Activated CD4-positive, alpha-beta memory T cell treated with anti-CD3 and anti-CD28 coated beads for 36 hours (primary cell): ENCODE measurements around the gene AVPR1B. TPM values are rescaled to one million over a fixed set of nuclear protein-coding genes. Genes with fewer than 3 reads are reported as not detected.

ENCODE experiments used
- CTCF ChIA-PET: fragments of 350-600 bp; sonication (Branson Sonifier 250); formaldehyde crosslinking; loops from one replicate; lab custom pipeline; 2021; ENCODE audit warnings: antibody characterized with exemption, inconsistent platforms; lab: Charles Lee
- POLR2A ChIA-PET: fragments of 350-600 bp; sonication (Branson Sonifier 250); formaldehyde crosslinking; loops from one replicate; lab custom pipeline; 2021; ENCODE audit warnings: antibody characterized with exemption; lab: Charles Lee
- DNase-seq: peaks from one replicate; pipeline ENCODE4 v3.0.0-alpha.2; 2020
- H3K27ac Mint-ChIP-seq: one replicate; pipeline ENCODE4 v1.8.0; 2021; ENCODE audit warnings: mixed read lengths
- H3K27me3 Mint-ChIP-seq: one replicate; pipeline ENCODE4 v1.8.0; 2021; ENCODE audit warnings: mixed read lengths
- H3K36me3 Mint-ChIP-seq: one replicate; pipeline ENCODE4 v1.8.0; 2021; ENCODE audit warnings: mixed read lengths
- H3K4me1 Mint-ChIP-seq: one replicate; pipeline ENCODE4 v1.8.0; 2021; ENCODE audit warnings: low read depth, mixed read lengths
- H3K4me3 Mint-ChIP-seq: one replicate; pipeline ENCODE4 v1.8.0; 2021; ENCODE audit warnings: mild to moderate bottlenecking, mixed read lengths
- H3K9me3 Mint-ChIP-seq: one replicate; pipeline ENCODE4 v1.8.0; 2021; ENCODE audit warnings: mixed read lengths
- intact Hi-C: fragments of 100-400 bp; cut with micrococcal nuclease; formaldehyde crosslinking; loops from one replicate; pipeline ENCODE4 v1.15.1; 2023
- total RNA-seq, 2 experiments: library from RNA; stranded (reverse); gene quantifications; one replicate each; pipeline ENCODE4 v1.2.3, GENCODE V29; 2021

Gene AVPR1B
- total RNA-seq, 2 experiments from 2014 or later = not detected

GRCh38 chr1:206110820-206111219, 6.4 kb downstream of the AVPR1B start:
- CTCF ChIA-PET = interaction anchor here (0.9 to 10.4 kb wide), 5 partner anchors 68 to 193 kb away, joined by 3 to 298 read pairs (median 5); no protein-coding TSS in a partner anchor
- Mint-ChIP-seq H3K36me3 (no peaks in the 10 kb centered on the region), H3K9me3 (no peaks in the 10 kb centered on the region), H3K4me1 (no peaks in the 10 kb centered on the region), H3K27me3 (peaks cover 2% of the 10 kb centered on the region), H3K4me3 (no peak overlapping the region), H3K27ac (no peak overlapping the region)
- intact Hi-C loops = no loop called here
- POLR2A ChIA-PET = no interaction called here
- no peak for DNase-seq

- H3K27ac Mint-ChIP-seq = no peak overlapping the region
- H3K4me1 Mint-ChIP-seq = no peaks in the 10 kb centered on the region
- no peaks in the 10 kb centered on the region for H3K9me3 Mint-ChIP-seq
- ChIA-PET POLR2A (no interaction called here), CTCF (interaction anchor here (0.5 to 10.4 kb wide), 5 partner anchors 18 to 192 kb away, joined by 3 to 298 read pairs (median 9); no protein-coding TSS in a partner anchor)
- DNase-seq = no peak
- H3K4me3 Mint-ChIP-seq = no peak overlapping the region
- no peaks in the 10 kb centered on the region for H3K27me3 Mint-ChIP-seq
- intact Hi-C loops = no loop called here
- H3K36me3 Mint-ChIP-seq = no peaks in the 10 kb centered on the region
These were observed 7.0 kb downstream of the AVPR1B start for GRCh38 chr1:206110161-206110560.

- intact Hi-C loops = no loop called here
- no peaks in the 10 kb centered on the region for H3K9me3 Mint-ChIP-seq
- no peaks in the 10 kb centered on the region for H3K4me1 Mint-ChIP-seq
- CTCF ChIA-PET = interaction anchor here (0.5 to 10.4 kb wide), 5 partner anchors 18 to 191 kb away, joined by 3 to 298 read pairs (median 9); no protein-coding TSS in a partner anchor
- POLR2A ChIA-PET = no interaction called here
- no peaks in the 10 kb centered on the region for H3K36me3 Mint-ChIP-seq
- no peaks in the 10 kb centered on the region for H3K27me3 Mint-ChIP-seq
- no peak overlapping the region for H3K4me3 Mint-ChIP-seq
- H3K27ac Mint-ChIP-seq = no peak overlapping the region
- no peak for DNase-seq
These were observed 7.5 kb downstream of the AVPR1B start for GRCh38 chr1:206109718-206110117.

- no peaks in the 10 kb centered on the region for H3K9me3 Mint-ChIP-seq
- no peak for DNase-seq
- no peaks in the 10 kb centered on the region for H3K27me3 Mint-ChIP-seq
- no peak overlapping the region for H3K4me3 Mint-ChIP-seq
- ChIA-PET CTCF (interaction anchor here (0.9 to 10.4 kb wide), 10 partner anchors 16 to 450 kb away, joined by 3 to 298 read pairs (median 6); no protein-coding TSS in a partner anchor), POLR2A (no interaction called here)
- intact Hi-C loops = no loop called here
- H3K4me1 Mint-ChIP-seq = no peaks in the 10 kb centered on the region
- H3K27ac Mint-ChIP-seq = no peak overlapping the region
- H3K36me3 Mint-ChIP-seq = no peaks in the 10 kb centered on the region
These were observed 8.6 kb downstream of the AVPR1B start for GRCh38 chr1:206108635-206109034.

GRCh38 chr1:206107168-206107544, 10.0 kb downstream of the AVPR1B start:
- POLR2A ChIA-PET = interaction anchor here (1.4 kb wide), 1 partner anchor 123 kb away, joined by 3 read pairs; no protein-coding TSS in a partner anchor
- H3K27me3 Mint-ChIP-seq = no peaks in the 10 kb centered on the region
- no peaks in the 10 kb centered on the region for H3K4me1 Mint-ChIP-seq
- DNase-seq = no peak
- H3K36me3 Mint-ChIP-seq = no peaks in the 10 kb centered on the region
- no peak overlapping the region for H3K4me3 Mint-ChIP-seq
- no peak overlapping the region for H3K27ac Mint-ChIP-seq
- CTCF ChIA-PET = interaction anchor here (1.0 to 10.4 kb wide), 16 partner anchors 10 to 475 kb away, joined by 3 to 298 read pairs (median 8); partner anchors contain the start of gene ELK4
- intact Hi-C loops = no loop called here
- no peaks in the 10 kb centered on the region for H3K9me3 Mint-ChIP-seq

- intact Hi-C loops = loop anchor here (1.0 kb wide), 4 partner anchors 76 to 315 kb away; no protein-coding TSS in a partner anchor
- H3K4me1 Mint-ChIP-seq = no peaks in the 10 kb centered on the region
These were observed 10.6 kb downstream of the AVPR1B start for GRCh38 chr1:206106328-206107167.

GRCh38 chr1:206105464-206105995, 11.7 kb downstream of the AVPR1B start:
- POLR2A ChIA-PET = interaction anchor here (1.4 kb wide), 1 partner anchor 121 kb away, joined by 3 read pairs; no protein-coding TSS in a partner anchor
- CTCF ChIA-PET = interaction anchor here (0.6 to 10.4 kb wide), 27 partner anchors 11 to 515 kb away, joined by 3 to 298 read pairs (median 5); partner anchors contain the start of gene AVPR1B
- peaks cover 2% of the 10 kb centered on the region for H3K27me3 Mint-ChIP-seq
- intact Hi-C loops = no loop called here
- H3K27ac Mint-ChIP-seq = no peak overlapping the region
- H3K9me3 Mint-ChIP-seq = no peaks in the 10 kb centered on the region
- no peaks in the 10 kb centered on the region for H3K36me3 Mint-ChIP-seq
- no peak overlapping the region for H3K4me3 Mint-ChIP-seq
- H3K4me1 Mint-ChIP-seq = no peaks in the 10 kb centered on the region
- no peak for DNase-seq

More at GRCh38 chr1:206106328-206107167, 10.6 kb downstream of the AVPR1B start:
- H3K36me3 Mint-ChIP-seq = no peaks in the 10 kb centered on the region
- DNase-seq = peak; percentile 85
- no peak overlapping the region for H3K27ac Mint-ChIP-seq
- ChIA-PET POLR2A (interaction anchor here (1.4 kb wide), 1 partner anchor 122 kb away, joined by 3 read pairs; no protein-coding TSS in a partner anchor), CTCF (interaction anchor here (0.6 to 10.4 kb wide), 34 partner anchors 9 to 516 kb away, joined by 3 to 298 read pairs (median 4); partner anchors contain the start of genes AVPR1B and ELK4)
- H3K27me3 Mint-ChIP-seq = no peaks in the 10 kb centered on the region
- no peak overlapping the region for H3K4me3 Mint-ChIP-seq
- H3K9me3 Mint-ChIP-seq = no peaks in the 10 kb centered on the region

GRCh38 chr1:206103979-206104378, 13.2 kb downstream of the AVPR1B start:
- H3K9me3 Mint-ChIP-seq = no peaks in the 10 kb centered on the region
- H3K4me1 Mint-ChIP-seq = no peaks in the 10 kb centered on the region
- intact Hi-C loops = no loop called here
- ChIA-PET POLR2A (interaction anchor here (0.6 kb wide), 1 partner anchor 77 kb away, joined by 3 read pairs; no protein-coding TSS in a partner anchor), CTCF (interaction anchor here (1.3 to 10.4 kb wide), 3 partner anchors 72 to 127 kb away, joined by 5 to 298 read pairs (median 97); no protein-coding TSS in a partner anchor)
- H3K27ac Mint-ChIP-seq = no peak overlapping the region
- no peaks in the 10 kb centered on the region for H3K36me3 Mint-ChIP-seq
- peaks cover 6% of the 10 kb centered on the region for H3K27me3 Mint-ChIP-seq
- no peak for DNase-seq
- H3K4me3 Mint-ChIP-seq = no peak overlapping the region

- intact Hi-C loops = no loop called here
- ChIA-PET CTCF (interaction anchor here (0.8 to 10.4 kb wide), 5 partner anchors 30 to 311 kb away, joined by 3 to 298 read pairs (median 6); no protein-coding TSS in a partner anchor), POLR2A (no interaction called here)
- H3K4me1 Mint-ChIP-seq = no peaks in the 10 kb centered on the region
- H3K9me3 Mint-ChIP-seq = no peaks in the 10 kb centered on the region
- H3K36me3 Mint-ChIP-seq = no peaks in the 10 kb centered on the region
- peaks cover 11% of the 10 kb centered on the region for H3K27me3 Mint-ChIP-seq
- H3K4me3 Mint-ChIP-seq = no peak overlapping the region
- DNase-seq = no peak
- H3K27ac Mint-ChIP-seq = no peak overlapping the region
These were observed 14.8 kb downstream of the AVPR1B start for GRCh38 chr1:206102292-206102936.

- intact Hi-C loops = no loop called here
- POLR2A ChIA-PET = no interaction called here
- Mint-ChIP-seq H3K9me3 (no peaks in the 10 kb centered on the region), H3K36me3 (no peaks in the 10 kb centered on the region), H3K4me3 (no peak overlapping the region), H3K27ac (no peak overlapping the region), H3K27me3 (peaks cover 11% of the 10 kb centered on the region), H3K4me1 (no peaks in the 10 kb centered on the region)
- CTCF ChIA-PET = interaction anchor here (0.9 to 10.4 kb wide), 6 partner anchors 69 to 310 kb away, joined by 3 to 298 read pairs (median 7); no protein-coding TSS in a partner anchor
- DNase-seq = no peak
These were observed 15.7 kb downstream of the AVPR1B start for GRCh38 chr1:206101351-206102045.
